Colonic mucosa (tissue), 4 donors: ENCODE results near the gene WRAP73. TPM values are rescaled to one million over a fixed set of nuclear protein-coding genes. Genes with fewer than 3 reads are reported as not detected.

Experiments
- DNase-seq: peaks from one replicate; pipeline ENCODE4 v3.0.0-alpha.2; 2020
- H3K27ac ChIP-seq: fragments of 200-600 bp; one replicate; pipeline ENCODE4 v1.8.0; 2021
- H3K27me3 ChIP-seq: fragments of 200-600 bp; one replicate; pipeline ENCODE4 v1.8.0; 2021
- H3K36me3 ChIP-seq: fragments of 200-600 bp; one replicate; pipeline ENCODE4 v1.8.0; 2021
- H3K4me1 ChIP-seq: fragments of 200-600 bp; one replicate; pipeline ENCODE4 v1.8.0; 2021; ENCODE audit warnings: mild to moderate bottlenecking
- H3K4me3 ChIP-seq: fragments of 200-600 bp; one replicate; pipeline ENCODE4 v1.8.0; 2021
- H3K9ac ChIP-seq, 2 donors: one replicate each; pipeline ENCODE4 v1.7.0; 2013; ENCODE audit warnings: control low read depth in 2 of 2, low read depth in 2 of 2, low read length in 2 of 2
- H3K9me3 ChIP-seq: fragments of 200-600 bp; one replicate; pipeline ENCODE4 v1.8.0; 2021
- CTCF ChIP-seq: fragments of 200-600 bp; IDR thresholded peaks from one replicate; pipeline ENCODE4 v1.8.0; 2022; ENCODE audit warnings: antibody characterized with exemption, mild to moderate bottlenecking
- intact Hi-C: fragments of 100-400 bp; cut with DNase I; formaldehyde crosslinking; loops from one replicate; pipeline ENCODE4 v1.14.1; 2022
- total RNA-seq, 2 donors: library from RNA; stranded (reverse); fragmentation: NEBNext Ultra II Directional in 1 of 2; extraction: Animal tissue kit (Norgen Biotek cat#: 25700) in 1 of 2; gene quantifications; one replicate each; pipeline ENCODE4 v1.2.1, GENCODE V29; 2021
- donor health status: healthy.
- donor health status: DM: no; HTN: no; CAD: no.
- donor health status: DM: no; HTN: no; CAD: no.

WRAP73 gene
- total RNA-seq, 2 donors from 2014 or later = 19.9 to 24.2 TPM

- H3K4me1 ChIP-seq = no peaks in the 10 kb centered on the region
- no peak for DNase-seq
- TF ChIP-seq CTCF = no peak
- no peak overlapping the region for H3K27ac ChIP-seq
- H3K36me3 ChIP-seq = no peaks in the 10 kb centered on the region
- H3K4me3 ChIP-seq = no peak overlapping the region
- no peak overlapping the region for H3K9ac ChIP-seq
- H3K9me3 ChIP-seq = no peaks in the 10 kb centered on the region
- no peaks in the 10 kb centered on the region for H3K27me3 ChIP-seq
- intact Hi-C loops = no loop called here
Observed at GRCh38 chr1:3685222-3685621, 35.3 kb upstream of the WRAP73 start.

DNA sequence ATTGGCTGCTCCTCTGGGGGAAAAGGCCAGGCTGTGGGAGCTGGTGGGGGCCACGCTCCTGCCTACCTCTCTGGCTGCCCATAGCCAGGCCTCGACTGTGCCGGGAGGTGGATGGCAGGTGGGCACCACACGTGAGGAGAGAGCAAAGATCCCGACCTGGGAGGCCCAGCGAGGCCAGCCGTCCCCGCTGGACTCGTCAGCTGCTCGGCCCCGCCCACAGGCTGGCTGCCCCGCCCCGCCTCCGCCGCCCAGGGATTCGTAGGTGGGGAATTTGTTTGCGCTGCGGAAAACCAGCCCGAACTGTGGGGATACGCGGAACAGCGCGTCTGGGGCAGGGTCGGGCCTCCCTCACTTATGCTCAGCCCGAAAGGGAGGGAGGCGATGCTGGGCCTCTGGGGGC lies 34.1 kb upstream of the WRAP73 start:
- H3K4me1 ChIP-seq = no peaks in the 10 kb centered on the region
- no peak overlapping the region for H3K27ac ChIP-seq
- intact Hi-C loops = no loop called here
- H3K9me3 ChIP-seq = no peaks in the 10 kb centered on the region
- no peak for DNase-seq
- H3K9ac ChIP-seq = no peak overlapping the region
- no peaks in the 10 kb centered on the region for H3K36me3 ChIP-seq
- H3K4me3 ChIP-seq = no peak overlapping the region
- no peaks in the 10 kb centered on the region for H3K27me3 ChIP-seq
- TF ChIP-seq CTCF = no peak

DNA sequence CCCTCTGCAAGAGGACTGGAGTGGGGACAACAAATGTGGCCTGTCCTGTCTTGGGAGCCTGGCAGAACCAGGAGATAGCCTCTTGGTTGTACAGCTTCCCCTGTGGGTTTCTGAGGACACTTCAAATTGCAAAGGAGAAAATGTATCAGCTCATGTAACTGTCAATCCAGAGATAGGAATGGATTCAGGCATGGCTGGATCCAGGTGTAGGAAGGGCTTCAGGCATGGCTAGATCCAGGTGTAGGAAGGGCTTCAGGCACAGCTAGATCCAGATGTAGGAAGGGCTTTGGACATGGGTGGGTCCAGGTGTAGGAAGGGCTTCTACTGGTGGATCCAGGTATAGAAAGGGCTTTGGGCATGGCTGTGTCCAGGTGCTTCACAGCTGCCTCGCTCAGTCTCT lies 33.3 kb upstream of the WRAP73 start:
- no peaks in the 10 kb centered on the region for H3K27me3 ChIP-seq
- TF ChIP-seq CTCF = no peak
- intact Hi-C loops = no loop called here

DNA sequence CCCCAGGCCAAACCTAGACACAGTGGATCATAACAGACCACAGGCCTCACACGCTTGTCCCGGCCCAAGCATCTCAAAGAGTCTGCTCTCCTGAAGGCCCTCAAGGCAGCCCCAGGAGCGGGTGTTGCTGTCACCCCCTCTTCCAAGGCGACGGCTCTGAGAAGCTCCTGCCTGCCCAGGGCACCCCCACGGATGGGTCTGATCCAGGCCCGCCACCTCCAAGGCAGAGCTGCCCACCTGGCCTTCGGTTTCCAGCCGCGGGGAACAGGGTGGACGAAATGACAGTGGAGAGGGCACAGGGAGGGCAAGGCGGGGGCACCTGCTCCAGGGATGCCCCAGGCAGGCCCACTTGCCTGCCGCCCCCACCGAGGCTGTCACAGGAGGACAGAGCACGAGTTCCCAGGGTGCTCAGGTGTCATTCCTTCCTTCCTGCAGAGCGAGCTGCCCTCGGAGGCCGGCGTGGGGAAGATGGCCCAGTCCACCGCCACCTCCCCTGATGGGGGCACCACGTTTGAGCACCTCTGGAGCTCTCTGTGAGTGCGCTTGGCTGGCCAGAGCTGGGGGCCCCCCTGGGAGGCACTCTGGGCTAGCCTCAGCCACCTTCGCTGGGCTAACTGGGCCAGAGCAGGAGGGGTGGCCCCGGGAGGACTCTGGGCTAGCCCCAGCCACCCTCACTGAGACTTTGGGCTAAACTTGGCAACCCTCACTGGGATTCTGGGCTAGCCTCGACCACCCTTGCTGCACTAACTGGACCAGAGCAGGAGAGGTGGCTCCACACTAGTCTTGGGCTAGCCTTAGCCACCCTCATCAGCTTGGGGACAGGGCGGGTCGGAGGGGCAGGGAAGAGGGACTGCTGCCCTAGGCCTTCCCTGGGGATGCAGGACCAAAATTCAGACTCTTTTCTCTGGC lies 32.2 kb upstream of the WRAP73 start:
- intact Hi-C loops = no loop called here
- Histone ChIP-seq H3K36me3 (no peaks in the 10 kb centered on the region), H3K27ac (no peak overlapping the region), H3K27me3 (no peaks in the 10 kb centered on the region), H3K9ac (no peak overlapping the region), H3K4me1 (no peaks in the 10 kb centered on the region), H3K4me3 (no peak overlapping the region), H3K9me3 (no peaks in the 10 kb centered on the region)
- no peak for TF ChIP-seq CTCF
- DNase-seq = no peak

More for the DNA sequence above, 33.3 kb upstream of the WRAP73 start:
- Histone ChIP-seq H3K9me3 (no peaks in the 10 kb centered on the region), H3K9ac (no peak overlapping the region), H3K27ac (no peak overlapping the region), H3K4me1 (no peaks in the 10 kb centered on the region), H3K36me3 (no peaks in the 10 kb centered on the region), H3K4me3 (no peak overlapping the region)
- DNase-seq = no peak

- no peak for TF ChIP-seq CTCF
- no peaks in the 10 kb centered on the region for H3K9me3 ChIP-seq
- no peak for DNase-seq
- no peaks in the 10 kb centered on the region for H3K4me1 ChIP-seq
- H3K27ac ChIP-seq = no peak overlapping the region
- intact Hi-C loops = no loop called here
- no peaks in the 10 kb centered on the region for H3K36me3 ChIP-seq
- H3K9ac ChIP-seq = no peak overlapping the region
- no peak overlapping the region for H3K4me3 ChIP-seq
- no peaks in the 10 kb centered on the region for H3K27me3 ChIP-seq
Observed at GRCh38 chr1:3681231-3681897, 31.5 kb upstream of the WRAP73 start.
